Measurements from ENCODE around the gene SOX12.

- TF ChIP-seq CTCF (IDR thresholded peaks at IDR 0.05; ENCODE audit: insufficient read depth, low read length): no peak
- TF ChIP-seq POLR2AphosphoS5 (IDR thresholded peaks at IDR 0.05; ENCODE audit: low read depth): no peak
- no peak for TF ChIP-seq REST (IDR thresholded peaks at IDR 0.05; ENCODE audit: insufficient replicate concordance, low read depth)
- TF ChIP-seq GABPA (IDR thresholded peaks at IDR 0.05; ENCODE audit: low read depth): no peak
- TF ChIP-seq SPI1 (IDR thresholded peaks at IDR 0.05; ENCODE audit: borderline replicate concordance, low read depth): no peak
These were observed 21.9 kb downstream of the SOX12 start for GRCh38 chr20:347317-347639.

Measured in HL-60 (cell line).